Regular cardiac myocyte (primary cell): ENCODE results near the gene COP1. TPM values are rescaled to one million over a fixed set of nuclear protein-coding genes. Genes with fewer than 3 reads are reported as not detected.

Experiments
- total RNA-seq: library from RNA; depleted of rRNA; stranded (reverse); fragments of >200 nt; gene quantifications from 2 replicates; pipeline ENCODE4 v1.2.3, GENCODE V29; 2014

The COP1 gene
- 44.0 and 75.5 TPM in 2 replicates for total RNA-seq

DNA sequence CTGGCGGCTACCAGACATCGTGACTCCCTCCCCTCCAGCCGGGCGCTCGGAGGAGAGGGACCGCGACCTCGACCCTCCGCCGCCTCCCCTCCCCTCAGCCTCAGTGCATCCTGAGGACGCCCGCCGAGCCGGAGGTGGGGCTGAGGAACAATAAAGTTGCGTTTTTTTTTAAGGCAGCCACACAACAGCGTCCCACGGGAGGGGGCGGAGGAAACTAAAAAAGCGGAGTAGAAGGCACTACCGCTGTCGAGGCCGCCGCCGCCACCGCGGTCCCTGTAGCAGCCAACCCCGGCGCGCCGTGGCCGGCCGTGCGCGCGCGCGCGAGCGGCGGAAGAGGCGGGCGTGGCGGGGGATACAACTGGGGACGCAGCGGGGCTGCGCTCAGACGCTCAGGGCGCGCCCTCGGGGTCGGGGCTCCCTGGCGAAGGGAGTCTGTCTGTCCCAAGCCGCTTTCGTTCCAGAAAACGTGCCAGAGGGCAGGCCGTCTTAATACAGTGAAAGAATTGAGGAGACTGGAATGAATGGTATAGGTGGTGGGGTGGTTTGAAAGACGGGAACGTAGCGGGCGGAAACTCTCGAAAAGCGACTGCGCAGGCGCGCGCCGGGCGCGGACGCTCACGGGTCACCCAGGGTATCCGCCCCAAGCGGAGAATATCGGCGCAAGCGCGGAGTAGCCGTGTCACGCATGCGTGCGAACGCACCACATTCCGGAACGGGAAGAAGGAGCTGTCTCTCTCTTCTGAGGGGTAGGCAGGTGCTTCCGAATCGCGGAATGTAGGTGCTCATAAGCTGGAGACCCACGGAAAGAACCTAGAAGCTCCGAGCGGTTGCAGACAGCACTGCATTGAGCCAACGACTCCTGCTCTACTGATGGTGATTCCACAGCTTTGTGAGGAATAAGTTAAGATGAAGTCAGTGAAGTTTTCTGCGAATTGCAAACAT lies at the start of gene COP1:
TSS of gene COP1 (minus strand) at position 326 of the 942 bp plus-strand sequence. CDS start at position 18, 308 bp downstream.

